Naive thymus-derived CD8-positive, alpha-beta T cell (primary cell): ENCODE measurements around the gene KRT2. TPM values are rescaled to one million over a fixed set of nuclear protein-coding genes. Genes with fewer than 3 reads are reported as not detected.

Experiments used
- ATAC-seq, 2 donors: fragments of 150-1000 bp; cut with Tn5 transposase in 1 of 2; sonication (Bioruptor Pico), chemical (Tn5 transposase) in 1 of 2; 1 replicate in 1 of 2; 2 replicates in 1 of 2; pipeline ENCODE4 v1.10.0; 2021; ENCODE audit warnings: mild to moderate bottlenecking in 2 of 2, moderate library complexity in 2 of 2
- POLR2A ChIA-PET: fragments of 350-600 bp; sonication (Branson Sonifier 250); formaldehyde crosslinking; loops from one replicate; lab custom pipeline; 2021; ENCODE audit warnings: antibody characterized with exemption; lab: Charles Lee
- DNase-seq, 10 donors: peaks; one replicate each; pipeline versions ENCODE4 v3.0.0 to v3.0.0-alpha.2; 2020 to 2022
- H3K27ac Mint-ChIP-seq, 10 donors: one replicate each; pipeline ENCODE4 v1.8.0; 2020 to 2022; ENCODE audit warnings: mild to moderate bottlenecking in 10 of 10, mixed read lengths in 10 of 10, moderate library complexity in 4 of 10, inconsistent platforms in 1 of 10
- H3K27me3 Mint-ChIP-seq, 5 donors: one replicate each; pipeline ENCODE4 v1.8.0; 2021 to 2022; ENCODE audit warnings: mixed read lengths in 5 of 5
- H3K36me3 Mint-ChIP-seq, 3 donors: one replicate each; pipeline ENCODE4 v1.8.0; 2020 to 2022; ENCODE audit warnings: mixed read lengths in 3 of 3, mild to moderate bottlenecking in 2 of 3, inconsistent platforms in 1 of 3
- H3K4me1 Mint-ChIP-seq, 4 donors: one replicate each; pipeline ENCODE4 v1.8.0; 2021 to 2022; ENCODE audit warnings: mixed read lengths in 4 of 4
- H3K4me3 Mint-ChIP-seq, 10 donors: one replicate each; pipeline ENCODE4 v1.8.0; 2020 to 2022; ENCODE audit warnings: mild to moderate bottlenecking in 10 of 10, mixed read lengths in 10 of 10, moderate library complexity in 6 of 10, inconsistent platforms in 1 of 10
- H3K9me3 Mint-ChIP-seq, 9 donors: one replicate each; pipeline ENCODE4 v1.8.0; 2020 to 2022; ENCODE audit warnings: mixed read lengths in 9 of 9, mild to moderate bottlenecking in 3 of 9, inconsistent platforms in 1 of 9, moderate library complexity in 1 of 9
- polyA plus RNA-seq, 3 donors: library from polyadenylated mRNA; unstranded; fragments of 300-500 nt; fragmentation: Illumina TruSeq; gene quantifications; one replicate each; pipeline ENCODE4 v1.2.3, GENCODE V29; 2021
- total RNA-seq, 8 experiments: library from RNA in 2 of 8; stranded (reverse) in 2 of 8; gene quantifications; one replicate each; pipeline ENCODE4 v1.2.3 and lab custom pipeline; 2021 to 2026

The KRT2 gene
- total and polyA plus RNA-seq, 5 experiments from 2014 or later = 0.62 to 3.4 (median 1.1) TPM

GRCh38 chr12:52613384-52614030, 38.5 kb downstream of the KRT2 start:
- POLR2A ChIA-PET = interaction anchor here (0.9 to 12.6 kb wide), 4 partner anchors 20 to 77 kb away, joined by 3 to 100 read pairs (median 34); no protein-coding TSS in a partner anchor
- H3K36me3 Mint-ChIP-seq = no peaks in the 10 kb centered on the region
- H3K4me1 Mint-ChIP-seq = peaks cover 60 to 97% (median 94%) of the 10 kb centered on the region in 4 donors
- H3K4me3 Mint-ChIP-seq = peak overlapping the region in 9 of 10 donors; percentile 23 to 87 (median 62)
- no peaks in the 10 kb centered on the region for H3K27me3 Mint-ChIP-seq
- peak overlapping the region; percentile 91 to 100 (median 96) for H3K27ac Mint-ChIP-seq
- no peaks in the 10 kb centered on the region for H3K9me3 Mint-ChIP-seq
- DNase-seq = no peak
- ATAC-seq = no peak

- H3K36me3 Mint-ChIP-seq = peaks cover 0 to 2% (median 0%) of the 10 kb centered on the region in 3 donors
- H3K9me3 Mint-ChIP-seq = no peaks in the 10 kb centered on the region
- ATAC-seq (peak in 1 of 2 donors; percentile 21), DNase-seq (peak in 2 of 10 donors; percentile 52 to 56)
- POLR2A ChIA-PET = interaction anchor here (0.6 to 12.6 kb wide), 12 partner anchors 21 to 257 kb away, joined by 3 to 130 read pairs (median 7); partner anchors contain the start of gene KRT1
- peak overlapping the region; percentile 91 to 100 (median 96) for H3K27ac Mint-ChIP-seq
- no peaks in the 10 kb centered on the region for H3K27me3 Mint-ChIP-seq
- peak overlapping the region; percentile 46 to 87 (median 78) for H3K4me3 Mint-ChIP-seq
- H3K4me1 Mint-ChIP-seq = peaks cover 64 to 100% (median 98%) of the 10 kb centered on the region in 4 donors
Measured at GRCh38 chr12:52612431-52613383, 39.3 kb downstream of the KRT2 start.

- Mint-ChIP-seq H3K27me3 (no peaks in the 10 kb centered on the region), H3K4me3 (peak overlapping the region; percentile 67 to 87 (median 80)), H3K9me3 (no peaks in the 10 kb centered on the region), H3K36me3 (peaks cover 0 to 3% (median 1%) of the 10 kb centered on the region in 3 donors), H3K4me1 (peaks cover 59 to 99% (median 98%) of the 10 kb centered on the region in 4 donors), H3K27ac (peak overlapping the region; percentile 91 to 100 (median 96))
- no peak for DNase-seq
- POLR2A ChIA-PET = interaction anchor here (1.0 to 12.6 kb wide), 14 partner anchors 8 to 259 kb away, joined by 3 to 130 read pairs (median 7); partner anchors contain the start of gene KRT1
- ATAC-seq = no peak
Measured at GRCh38 chr12:52611080-52611468, 40.9 kb downstream of the KRT2 start.

DNA sequence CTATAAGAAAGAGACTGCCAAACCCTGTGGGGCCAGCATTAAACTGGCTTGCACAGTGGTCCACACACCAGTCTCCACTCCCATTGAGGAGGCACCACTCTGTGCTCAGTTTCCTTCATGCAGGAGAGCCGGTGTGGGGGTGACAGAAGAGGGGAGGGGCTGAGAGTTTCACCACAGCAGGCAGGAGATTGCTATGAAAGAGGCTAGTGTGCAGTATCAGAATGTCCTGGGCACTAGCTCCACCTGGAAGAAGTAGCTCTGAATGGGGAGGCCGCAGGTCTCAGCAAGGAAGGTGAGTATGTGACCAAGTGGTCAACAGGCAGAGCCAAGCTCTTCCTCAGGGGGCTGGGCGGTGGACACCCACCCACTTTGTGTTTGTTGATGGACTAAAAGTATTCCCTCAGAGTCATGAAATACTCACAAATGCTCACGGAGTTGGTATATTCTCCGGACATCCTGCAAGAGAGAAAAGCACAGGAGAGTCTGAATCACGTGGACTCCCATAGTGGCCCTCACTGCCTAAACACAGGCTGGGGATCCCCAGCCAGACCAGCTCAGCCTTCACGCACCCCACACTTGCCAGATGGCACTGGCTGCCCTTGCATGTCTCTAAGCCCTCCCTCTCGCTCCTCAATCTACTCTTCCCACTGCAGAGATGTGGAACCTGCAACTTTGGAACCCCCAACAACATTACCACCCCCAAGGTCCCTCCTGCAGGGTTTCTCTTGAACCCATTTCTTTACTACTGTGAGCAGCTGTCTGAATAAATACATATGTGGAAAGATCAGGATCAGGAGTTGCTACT, 43.0 kb downstream of the KRT2 start:
- Mint-ChIP-seq H3K4me1 (peaks cover 56 to 99% (median 97%) of the 10 kb centered on the region in 4 donors), H3K4me3 (peak overlapping the region; percentile 15 to 87 (median 63)), H3K27me3 (no peaks in the 10 kb centered on the region), H3K9me3 (no peaks in the 10 kb centered on the region), H3K36me3 (peaks cover 0 to 3% (median 1%) of the 10 kb centered on the region in 3 donors), H3K27ac (peak overlapping the region; percentile 91 to 100 (median 98))
- DNase-seq = peak in 1 of 10 donors; percentile 45
- POLR2A ChIA-PET = interaction anchor here (0.5 to 12.6 kb wide), 8 partner anchors 9 to 81 kb away, joined by 4 to 130 read pairs (median 6); no protein-coding TSS in a partner anchor
- peak; percentile 15 to 34 for ATAC-seq

GRCh38 chr12:52608161-52608560, 43.9 kb downstream of the KRT2 start:
- H3K4me1 Mint-ChIP-seq = peaks cover 60 to 99% (median 97%) of the 10 kb centered on the region in 4 donors
- ATAC-seq (no peak), DNase-seq (no peak)
- peaks cover 0 to 3% (median 1%) of the 10 kb centered on the region in 3 donors for H3K36me3 Mint-ChIP-seq
- no peaks in the 10 kb centered on the region for H3K9me3 Mint-ChIP-seq
- peak overlapping the region; percentile 91 to 100 (median 98) for H3K27ac Mint-ChIP-seq
- no peaks in the 10 kb centered on the region for H3K27me3 Mint-ChIP-seq
- peak overlapping the region in 8 of 10 donors; percentile 24 to 83 (median 49) for H3K4me3 Mint-ChIP-seq
- POLR2A ChIA-PET = interaction anchor here (0.5 to 12.6 kb wide), 8 partner anchors 8 to 82 kb away, joined by 4 to 130 read pairs (median 6); no protein-coding TSS in a partner anchor

DNA sequence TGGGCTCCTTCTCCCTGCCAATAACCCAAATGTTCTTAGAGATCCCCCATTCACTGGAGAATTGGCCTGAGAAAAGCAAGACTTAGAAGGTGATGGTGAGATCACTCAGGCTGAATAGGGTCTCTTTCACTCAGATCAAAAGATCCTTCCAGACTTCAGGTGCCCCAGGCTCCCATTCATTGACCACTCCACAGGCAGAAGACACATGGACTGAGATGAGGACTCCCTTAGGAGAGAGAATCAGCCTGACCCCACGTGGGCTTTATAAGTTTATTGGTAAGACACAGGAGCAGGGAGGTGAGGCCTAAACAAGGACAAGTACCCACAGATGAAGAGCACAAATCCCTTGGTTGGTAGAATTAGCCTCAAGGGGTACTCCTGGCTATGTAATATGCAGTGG, 44.7 kb downstream of the KRT2 start:
- H3K36me3 Mint-ChIP-seq = peaks cover 0 to 3% (median 1%) of the 10 kb centered on the region in 3 donors
- peaks cover 62 to 99% (median 97%) of the 10 kb centered on the region in 4 donors for H3K4me1 Mint-ChIP-seq
- ATAC-seq = no peak
- H3K27me3 Mint-ChIP-seq = peaks cover 0 to 1% (median 0%) of the 10 kb centered on the region in 5 donors
- POLR2A ChIA-PET = interaction anchor here (5.8 kb wide), 1 partner anchor 20 kb away, joined by 130 read pairs; no protein-coding TSS in a partner anchor
- peak overlapping the region in 4 of 10 donors; percentile 12 to 69 (median 50) for H3K4me3 Mint-ChIP-seq
- peak overlapping the region; percentile 9 to 100 (median 96) for H3K27ac Mint-ChIP-seq
- no peak for DNase-seq
- H3K9me3 Mint-ChIP-seq = no peaks in the 10 kb centered on the region

DNA sequence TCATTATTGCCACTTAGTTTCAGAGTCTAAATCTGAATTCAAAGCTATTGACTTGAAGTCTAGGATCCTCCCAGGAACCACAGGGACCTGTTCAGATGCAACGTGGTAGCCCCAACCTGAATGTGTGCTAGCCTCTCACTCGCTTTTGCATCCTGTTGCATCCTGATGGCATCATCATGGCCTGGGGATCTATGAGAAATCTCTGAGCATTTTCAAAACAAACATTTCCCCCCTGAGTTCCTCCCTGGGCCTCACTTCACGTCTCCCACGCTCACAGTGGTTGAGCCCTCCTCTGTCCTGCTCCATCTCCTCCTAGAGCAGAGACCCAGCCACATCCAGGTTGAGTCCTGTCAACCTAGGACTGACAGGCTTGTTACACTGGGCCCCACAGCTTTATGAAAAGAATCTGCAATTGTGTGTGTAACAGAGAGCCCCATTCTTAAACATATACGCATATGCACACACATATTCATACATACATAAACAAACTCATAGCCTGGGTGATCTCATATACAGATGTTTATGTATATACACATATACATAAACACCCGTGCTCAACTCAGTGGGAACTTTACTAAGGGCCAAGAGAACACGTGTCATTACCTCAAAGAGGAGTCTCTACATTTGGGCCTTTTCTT, 45.3 kb downstream of the KRT2 start:
- peak overlapping the region in 6 of 10 donors; percentile 20 to 65 (median 44) for H3K4me3 Mint-ChIP-seq
- no peaks in the 10 kb centered on the region for H3K9me3 Mint-ChIP-seq
- H3K27me3 Mint-ChIP-seq = peaks cover 0 to 1% (median 0%) of the 10 kb centered on the region in 5 donors
- ATAC-seq (no peak), DNase-seq (no peak)
- H3K4me1 Mint-ChIP-seq = peaks cover 60 to 99% (median 97%) of the 10 kb centered on the region in 4 donors
- peaks cover 0 to 3% (median 1%) of the 10 kb centered on the region in 3 donors for H3K36me3 Mint-ChIP-seq
- peak overlapping the region in 9 of 10 donors; percentile 91 to 100 (median 97) for H3K27ac Mint-ChIP-seq
- POLR2A ChIA-PET = interaction anchor here (1.2 to 1.6 kb wide), 3 partner anchors 17 to 41 kb away, joined by 3 to 4 read pairs (median 4); no protein-coding TSS in a partner anchor

GRCh38 chr12:52606096-52606495, 45.9 kb downstream of the KRT2 start:
- POLR2A ChIA-PET = interaction anchor here (1.2 to 1.6 kb wide), 3 partner anchors 16 to 42 kb away, joined by 3 to 4 read pairs (median 4); no protein-coding TSS in a partner anchor
- Mint-ChIP-seq H3K27ac (peak overlapping the region in 9 of 10 donors; percentile 63 to 99 (median 93)), H3K4me3 (peak overlapping the region in 6 of 10 donors; percentile 0 to 71 (median 41)), H3K36me3 (peaks cover 0 to 3% (median 1%) of the 10 kb centered on the region in 3 donors), H3K27me3 (peaks cover 0 to 1% (median 0%) of the 10 kb centered on the region in 5 donors), H3K4me1 (peaks cover 56 to 94% (median 94%) of the 10 kb centered on the region in 4 donors), H3K9me3 (no peaks in the 10 kb centered on the region)
- DNase-seq (no peak), ATAC-seq (no peak)

DNA sequence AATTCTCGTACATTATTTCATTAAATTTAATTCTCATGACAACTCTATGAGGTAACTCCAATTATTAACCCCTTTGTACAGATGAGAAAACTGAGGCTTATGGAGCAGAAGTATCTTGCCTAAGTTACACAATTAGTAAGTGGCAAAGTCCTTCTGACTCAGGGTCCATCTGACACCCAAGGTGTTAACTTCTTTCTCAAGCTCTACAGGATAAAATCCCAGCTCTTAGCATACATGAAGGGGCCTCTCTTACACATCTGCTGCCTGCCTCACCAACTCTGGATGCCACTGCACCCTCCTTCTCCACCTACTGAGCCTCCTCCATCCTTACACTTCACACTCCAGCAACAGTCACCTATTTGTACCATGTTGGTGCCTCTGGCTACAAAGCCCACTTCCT, 46.5 kb downstream of the KRT2 start:
- POLR2A ChIA-PET = interaction anchor here (0.8 to 1.6 kb wide), 5 partner anchors 12 to 43 kb away, joined by 3 to 11 read pairs (median 4); no protein-coding TSS in a partner anchor
- peaks cover 0 to 1% (median 0%) of the 10 kb centered on the region in 5 donors for H3K27me3 Mint-ChIP-seq
- H3K9me3 Mint-ChIP-seq = no peaks in the 10 kb centered on the region
- H3K4me1 Mint-ChIP-seq = peaks cover 56 to 89% (median 88%) of the 10 kb centered on the region in 4 donors
- ATAC-seq = no peak
- H3K27ac Mint-ChIP-seq = peak overlapping the region in 9 of 10 donors; percentile 50 to 99 (median 88)
- DNase-seq = no peak
- H3K4me3 Mint-ChIP-seq = peak overlapping the region in 7 of 10 donors; percentile 1 to 77 (median 33)
- H3K36me3 Mint-ChIP-seq = peaks cover 0 to 3% (median 1%) of the 10 kb centered on the region in 3 donors

- Mint-ChIP-seq H3K27me3 (peaks cover 0 to 6% (median 0%) of the 10 kb centered on the region in 5 donors), H3K4me1 (peaks cover 58 to 86% (median 82%) of the 10 kb centered on the region in 4 donors), H3K9me3 (no peaks in the 10 kb centered on the region), H3K4me3 (peak overlapping the region in 9 of 10 donors; percentile 12 to 77 (median 44)), H3K36me3 (peaks cover 0 to 3% (median 1%) of the 10 kb centered on the region in 3 donors), H3K27ac (peak overlapping the region; percentile 50 to 99 (median 84))
- POLR2A ChIA-PET = interaction anchor here (0.8 to 1.1 kb wide), 3 partner anchors 11 to 42 kb away, joined by 3 to 11 read pairs (median 4); no protein-coding TSS in a partner anchor
- DNase-seq (no peak), ATAC-seq (peak in 1 of 2 donors; percentile 17)
Measured at GRCh38 chr12:52604859-52605258, 47.2 kb downstream of the KRT2 start.
